GM03348 (cell line): Measurements from ENCODE around the gene CDT1.

Experiments
- DNase-seq: peaks from one replicate; pipeline ENCODE4 v3.0.0; 2012; ENCODE audit warnings: low spot score

Gene CDT1

DNA sequence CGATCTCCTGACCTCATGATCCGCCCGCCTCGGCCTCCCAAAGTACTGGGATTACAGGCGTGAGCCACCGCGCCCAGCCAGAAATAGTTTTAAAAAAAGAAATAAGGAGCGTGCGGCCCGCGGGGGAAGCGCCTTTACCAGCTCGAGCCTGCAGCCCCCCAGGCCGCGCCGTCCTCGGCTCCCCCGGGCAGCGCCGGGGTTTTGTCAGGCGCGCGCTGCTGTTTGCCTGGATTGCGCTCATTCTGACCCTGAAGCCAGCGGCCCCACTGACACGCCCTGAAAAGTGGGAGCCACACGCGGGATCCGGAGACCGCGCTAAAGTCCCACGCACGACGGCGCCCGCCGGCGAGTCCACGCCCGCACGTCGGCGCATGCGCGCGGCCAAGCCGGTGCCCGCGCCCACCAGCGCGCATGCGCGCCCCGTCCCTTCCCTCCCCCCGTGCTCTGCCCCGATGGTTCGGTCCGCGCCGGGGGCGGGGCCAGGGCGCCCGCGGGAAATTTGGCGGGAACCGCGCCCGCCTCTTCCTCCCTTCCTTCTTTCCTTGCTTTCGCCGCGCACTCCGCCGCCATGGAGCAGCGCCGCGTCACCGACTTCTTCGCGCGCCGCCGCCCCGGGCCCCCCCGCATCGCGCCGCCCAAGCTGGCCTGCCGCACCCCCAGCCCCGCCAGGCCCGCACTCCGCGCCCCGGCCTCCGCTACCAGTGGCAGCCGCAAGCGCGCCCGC is at the start of gene CDT1:
Gene CDT1, plus strand, starts transcription at position 526 of the 724 bp plus-strand sequence. Its CDS starts 43 bp downstream, at position 569.
- peak; percentile 100 for DNase-seq

DNA sequence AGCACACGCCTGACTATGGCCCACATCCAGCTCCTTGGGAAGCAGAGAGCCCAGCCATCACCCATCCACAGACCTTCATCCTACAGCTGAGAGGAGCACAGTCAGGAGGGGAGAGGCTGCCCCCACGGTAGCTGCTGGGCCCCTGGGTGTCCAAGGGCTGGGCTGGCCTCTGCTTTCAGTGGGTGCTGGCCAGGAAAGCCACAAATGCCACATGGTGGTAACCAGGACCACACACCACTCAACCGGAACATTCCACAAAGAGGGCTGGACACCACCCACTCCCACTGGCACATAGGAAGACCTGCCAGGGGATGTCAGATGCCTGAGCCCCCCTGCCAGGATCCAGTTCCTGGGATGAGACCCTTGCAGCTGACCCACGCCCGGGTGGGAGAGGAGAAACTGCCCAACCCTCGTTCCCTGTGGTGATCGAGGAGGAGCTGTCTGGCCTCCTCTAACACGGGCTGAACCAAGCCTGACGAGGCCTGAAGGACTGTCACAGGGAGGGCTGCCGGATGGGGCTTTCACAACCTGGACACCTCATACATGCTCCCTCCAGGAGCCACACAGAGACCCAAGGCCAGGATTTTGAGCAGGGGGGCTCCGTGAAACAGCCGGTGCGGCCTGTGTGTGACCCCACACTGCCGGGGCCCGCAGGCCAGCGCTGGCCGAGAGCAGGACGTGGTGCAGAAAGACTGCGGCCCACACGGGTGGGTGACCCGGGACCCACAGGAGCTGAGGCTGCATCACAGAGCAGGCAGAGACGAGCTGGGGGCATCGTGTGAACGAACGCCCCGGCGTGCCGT is 49.3 kb upstream of the CDT1 start:
- DNase-seq: peak; percentile 37

DNA sequence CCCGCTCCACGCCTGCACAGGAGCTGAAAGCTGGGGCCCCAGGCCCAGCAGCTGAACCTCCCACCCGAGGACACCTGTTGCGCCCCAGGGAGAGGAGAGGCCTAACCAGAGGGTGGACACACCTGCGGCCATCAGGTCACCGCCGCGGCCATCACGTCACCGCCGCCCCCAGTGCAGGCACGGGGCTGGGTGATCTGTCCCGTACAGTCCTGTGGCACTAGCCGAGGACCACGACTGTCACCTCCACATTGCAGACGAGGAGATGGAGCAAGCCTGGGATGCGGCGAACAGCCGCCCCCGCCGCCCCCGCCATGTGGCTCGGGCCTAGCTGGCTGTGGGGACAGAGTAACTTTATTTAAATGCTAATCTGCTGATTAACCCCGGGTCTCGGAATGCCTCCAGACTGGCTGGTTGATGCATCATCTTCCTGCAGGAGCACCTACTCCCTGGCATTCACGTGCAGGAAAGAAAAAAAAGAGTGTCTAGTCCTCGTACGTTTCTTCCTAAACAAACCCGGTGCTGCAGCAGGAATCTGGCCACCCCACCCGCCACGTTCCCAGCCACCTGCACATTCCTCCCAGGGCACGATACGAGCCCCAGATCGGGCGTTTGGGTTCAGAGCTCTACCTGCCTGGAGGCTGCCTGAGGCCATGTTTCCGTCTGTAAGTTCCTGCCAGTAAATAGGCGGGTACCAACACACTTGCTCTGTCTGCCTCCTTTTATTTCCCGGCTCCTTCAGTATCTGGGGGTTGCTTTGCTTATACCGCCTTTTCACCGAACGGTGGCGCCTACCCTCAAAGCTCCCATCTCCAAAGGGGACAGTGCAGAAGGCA is 48.5 kb upstream of the CDT1 start:
- DNase-seq: peak; percentile 60

- no peak for DNase-seq
Measured at GRCh38 chr16:88755745-88756443, 47.7 kb upstream of the CDT1 start.

DNA sequence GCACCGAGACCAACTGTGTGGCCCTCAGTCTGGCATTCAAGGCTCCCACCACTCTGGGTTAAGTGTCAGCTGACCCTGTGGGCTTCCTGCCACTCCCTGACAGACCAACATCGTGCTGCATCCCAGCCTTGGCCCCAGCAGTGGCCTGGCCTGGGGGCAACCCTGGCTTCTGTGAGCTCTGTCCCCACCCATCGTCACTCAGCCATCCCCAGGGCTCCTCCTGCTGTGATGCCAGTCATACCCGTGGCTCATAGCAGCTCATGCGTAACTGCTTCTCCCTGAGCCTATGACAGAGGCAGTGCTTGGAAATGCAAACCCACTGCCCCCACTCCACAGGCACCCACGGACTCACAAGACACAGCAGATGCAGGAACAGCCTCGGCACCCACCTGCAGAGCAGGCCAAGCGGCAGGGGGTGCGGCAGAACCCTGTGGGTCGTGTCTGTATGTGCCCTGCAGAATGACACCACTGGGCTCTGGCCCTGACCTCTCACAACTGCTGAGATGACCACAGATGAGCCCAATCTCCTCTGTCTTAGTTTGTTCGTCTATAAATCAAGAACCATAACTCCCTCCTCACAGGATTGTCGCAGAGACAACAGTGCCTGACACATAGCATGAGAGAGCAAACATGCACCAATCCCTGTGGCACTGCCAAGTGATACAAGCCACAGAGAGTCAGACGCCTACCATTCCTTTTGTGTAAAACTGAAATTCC is 45.2 kb upstream of the CDT1 start:
- no peak for DNase-seq

DNA sequence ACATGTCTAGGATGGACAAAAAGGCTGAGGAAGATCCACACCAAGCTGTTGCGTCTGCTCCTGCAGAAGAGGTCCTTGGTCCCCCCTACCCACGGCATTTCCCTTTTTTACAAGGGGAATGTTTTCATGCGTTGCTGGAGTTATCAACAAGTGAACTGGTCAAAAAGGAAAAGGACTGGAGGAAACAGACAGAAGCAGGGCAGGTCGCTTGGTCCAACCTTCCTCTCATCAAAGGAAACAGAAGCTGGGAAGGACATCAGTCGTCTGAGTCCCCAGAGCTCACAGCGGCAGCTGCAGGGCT is 44.7 kb upstream of the CDT1 start:
- DNase-seq: no peak

- DNase-seq: no peak
Measured at GRCh38 chr16:88759245-88759975, 44.2 kb upstream of the CDT1 start.

DNA sequence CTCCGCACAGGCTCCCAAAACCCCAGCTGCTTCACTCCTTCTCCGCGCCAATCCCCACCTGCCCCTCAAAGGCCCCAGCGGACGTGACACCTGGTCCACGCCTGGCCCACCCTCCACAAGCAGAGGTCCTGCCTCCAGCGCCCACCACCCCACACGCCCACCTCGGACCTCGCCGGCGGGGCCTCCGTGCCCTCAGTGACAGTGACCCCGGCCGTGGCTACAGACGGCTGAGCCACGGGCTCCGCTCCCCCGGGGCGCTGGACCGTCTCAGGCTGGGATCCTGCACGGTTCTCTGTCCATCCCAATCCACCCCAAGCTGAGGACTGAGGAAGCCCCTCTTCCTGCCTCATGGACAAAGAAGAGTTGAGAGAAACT is 43.6 kb upstream of the CDT1 start:
- DNase-seq: no peak

- DNase-seq: no peak
Measured at GRCh38 chr16:88760424-88761142, 43.0 kb upstream of the CDT1 start.

DNA sequence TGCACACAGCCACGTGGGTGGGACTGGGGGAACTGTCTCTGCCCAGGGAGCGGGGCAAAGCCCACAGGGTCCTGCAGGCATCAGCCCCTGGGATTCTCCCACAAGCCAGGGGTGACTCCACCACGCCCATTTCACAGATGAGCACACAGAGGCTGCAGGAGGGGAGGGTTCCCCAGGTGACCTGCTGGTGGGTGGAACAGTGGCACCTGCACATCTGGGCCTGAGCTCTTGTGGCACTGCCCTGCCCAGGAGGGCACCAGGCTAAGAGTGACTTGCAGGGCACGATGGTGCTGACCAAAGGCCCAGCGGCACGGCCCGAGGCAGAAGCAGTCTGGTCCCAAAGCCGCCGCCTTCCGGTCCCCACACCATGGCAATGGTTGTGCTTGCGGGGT is 42.5 kb upstream of the CDT1 start:
- no peak for DNase-seq

DNA sequence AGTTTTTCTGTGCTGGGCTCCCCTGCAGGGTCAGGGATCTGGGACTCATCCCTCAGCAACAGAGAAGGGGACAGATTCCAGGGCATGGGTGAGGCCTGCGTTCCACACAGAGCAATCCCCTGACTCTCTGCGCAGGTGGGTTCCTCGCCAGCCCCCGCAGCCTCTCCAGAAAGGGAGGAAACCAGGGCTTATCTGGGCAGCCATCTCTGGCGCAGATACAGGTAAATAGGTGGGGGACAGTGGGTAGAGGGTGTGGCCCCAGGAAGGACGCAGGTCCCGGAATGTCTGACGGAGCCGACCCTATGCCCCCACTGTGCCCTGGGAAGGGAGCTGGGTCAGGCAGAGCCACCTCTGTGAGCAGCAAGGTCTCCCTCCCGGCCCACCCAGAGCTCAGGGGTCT is 41.8 kb upstream of the CDT1 start:
- DNase-seq: no peak

DNA sequence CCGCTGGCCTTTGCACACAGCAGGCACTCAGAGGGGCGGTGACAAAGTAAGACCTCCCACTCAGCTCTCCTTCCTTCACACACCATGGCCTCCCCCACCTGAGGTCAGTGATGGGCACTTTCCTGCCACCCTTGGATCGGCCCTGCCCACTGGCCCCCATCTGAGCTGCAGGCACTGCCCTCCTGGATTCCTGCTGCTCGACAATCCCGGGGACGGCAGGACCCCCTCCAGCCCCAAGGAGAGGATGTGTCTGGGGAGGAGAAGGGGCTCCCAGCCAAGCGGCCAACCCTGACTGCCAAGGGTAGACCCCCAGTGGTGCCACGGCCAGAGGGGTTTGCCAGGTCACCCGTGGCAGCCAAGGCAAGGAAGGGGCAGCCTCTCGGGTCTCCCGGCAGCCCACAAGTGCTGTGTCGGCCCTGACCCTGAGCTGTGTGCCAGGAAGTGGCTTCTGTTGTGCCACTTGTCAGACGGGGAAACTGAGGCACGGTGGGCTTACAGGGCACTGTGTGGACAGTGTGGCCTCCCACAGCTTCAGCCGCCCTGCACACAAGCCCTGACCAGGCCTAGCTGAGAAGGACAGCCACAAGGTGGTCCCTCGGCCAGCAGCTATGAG is 41.2 kb upstream of the CDT1 start:
- no peak for DNase-seq

- DNase-seq: no peak
Measured at GRCh38 chr16:88762941-88763340, 40.6 kb upstream of the CDT1 start.

GRCh38 chr16:88763502-88764053 is 40.0 kb upstream of the CDT1 start:
- DNase-seq: no peak

DNA sequence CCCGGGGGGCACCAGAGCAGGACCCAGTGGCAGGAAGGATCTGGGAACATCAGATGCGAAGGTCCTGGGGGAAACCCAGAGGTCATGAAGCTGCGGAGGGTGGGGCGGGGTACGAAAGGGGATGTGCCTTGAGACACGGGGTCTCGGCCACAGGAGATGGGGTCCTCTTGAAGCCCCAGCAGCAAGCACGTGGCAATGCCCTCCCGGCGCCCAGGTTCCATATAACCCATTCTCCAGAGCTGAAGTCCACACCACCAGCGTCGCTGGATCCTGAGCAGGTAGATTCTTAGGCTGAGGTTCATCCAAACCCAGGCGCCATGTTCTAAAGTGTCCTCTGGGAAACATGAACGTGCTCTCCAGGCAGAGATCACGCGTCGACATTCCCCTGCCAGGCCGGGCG is 39.5 kb upstream of the CDT1 start:
- no peak for DNase-seq

GRCh38 chr16:88764913-88765349 is 38.7 kb upstream of the CDT1 start:
- no peak for DNase-seq

GRCh38 chr16:88766975-88767374 is 36.6 kb upstream of the CDT1 start:
- DNase-seq: no peak

GRCh38 chr16:88767546-88768070 is 36.0 kb upstream of the CDT1 start:
- DNase-seq: no peak
